ENCODE measurements around the gene AKAP13.
"Not testable (repeated sequence)": the region's sequence is repeated elsewhere in the genome, so short reads cannot be mapped to it uniquely, and the experiment has no call there.

DNA sequence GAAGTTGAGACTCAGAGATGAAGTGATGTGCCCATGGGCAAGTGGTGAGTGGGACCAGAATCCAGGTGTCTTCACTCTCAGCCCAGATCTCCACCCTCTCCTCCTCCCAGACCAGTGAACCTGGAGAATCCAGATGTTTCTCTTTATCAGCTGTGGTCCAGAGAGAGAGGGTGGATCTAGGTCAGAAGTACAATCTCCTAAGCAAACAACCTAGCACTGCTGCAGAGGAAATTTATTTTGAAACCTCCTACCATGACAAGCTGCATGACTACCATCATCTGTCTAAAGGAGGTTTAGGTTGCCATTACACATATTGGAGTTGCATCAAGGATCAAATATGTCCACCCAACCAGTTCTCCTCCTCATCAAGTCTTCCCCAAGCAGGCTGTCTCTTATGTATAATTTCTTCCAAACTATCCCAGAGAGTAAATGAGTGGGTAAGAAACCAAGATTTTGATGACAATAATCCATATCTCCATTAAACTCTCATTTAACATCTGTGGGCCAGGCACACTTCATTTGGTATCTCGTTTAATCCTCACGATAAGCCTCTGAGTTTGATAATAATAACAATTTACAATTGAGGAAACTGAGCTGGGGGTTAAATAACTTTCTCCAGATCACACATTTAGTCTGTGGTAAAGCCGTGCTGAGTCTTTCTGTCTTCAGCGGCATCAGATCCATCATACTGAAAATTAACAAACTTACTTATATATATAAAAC lies 35.0 kb upstream of the AKAP13 start:
- TF ChIP-seq, protein P1, sequence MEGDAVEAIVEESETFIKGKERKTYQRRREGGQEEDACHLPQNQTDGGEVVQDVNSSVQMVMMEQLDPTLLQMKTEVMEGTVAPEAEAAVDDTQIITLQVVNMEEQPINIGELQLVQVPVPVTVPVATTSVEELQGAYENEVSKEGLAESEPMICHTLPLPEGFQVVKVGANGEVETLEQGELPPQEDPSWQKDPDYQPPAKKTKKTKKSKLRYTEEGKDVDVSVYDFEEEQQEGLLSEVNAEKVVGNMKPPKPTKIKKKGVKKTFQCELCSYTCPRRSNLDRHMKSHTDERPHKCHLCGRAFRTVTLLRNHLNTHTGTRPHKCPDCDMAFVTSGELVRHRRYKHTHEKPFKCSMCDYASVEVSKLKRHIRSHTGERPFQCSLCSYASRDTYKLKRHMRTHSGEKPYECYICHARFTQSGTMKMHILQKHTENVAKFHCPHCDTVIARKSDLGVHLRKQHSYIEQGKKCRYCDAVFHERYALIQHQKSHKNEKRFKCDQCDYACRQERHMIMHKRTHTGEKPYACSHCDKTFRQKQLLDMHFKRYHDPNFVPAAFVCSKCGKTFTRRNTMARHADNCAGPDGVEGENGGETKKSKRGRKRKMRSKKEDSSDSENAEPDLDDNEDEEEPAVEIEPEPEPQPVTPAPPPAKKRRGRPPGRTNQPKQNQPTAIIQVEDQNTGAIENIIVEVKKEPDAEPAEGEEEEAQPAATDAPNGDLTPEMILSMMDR (IDR thresholded peaks at IDR 0.05) = not testable (repeated sequence)
- TF ChIP-seq POLR2A (IDR thresholded peaks at IDR 0.05) = not testable (repeated sequence)
